Measurements from ENCODE around the gene FXYD5. TPM values are rescaled to one million over a fixed set of nuclear protein-coding genes. Genes with fewer than 3 reads are reported as not detected.
"Not testable (repeated sequence)": the region's sequence is repeated elsewhere in the genome, so short reads cannot be mapped to it uniquely, and the experiment has no call there.

Gene FXYD5
- total and polyA plus RNA-seq, 2 donors (not counting 1 experiment from before 2014, with no cell fraction given) = 19.8 to 100 TPM

DNA sequence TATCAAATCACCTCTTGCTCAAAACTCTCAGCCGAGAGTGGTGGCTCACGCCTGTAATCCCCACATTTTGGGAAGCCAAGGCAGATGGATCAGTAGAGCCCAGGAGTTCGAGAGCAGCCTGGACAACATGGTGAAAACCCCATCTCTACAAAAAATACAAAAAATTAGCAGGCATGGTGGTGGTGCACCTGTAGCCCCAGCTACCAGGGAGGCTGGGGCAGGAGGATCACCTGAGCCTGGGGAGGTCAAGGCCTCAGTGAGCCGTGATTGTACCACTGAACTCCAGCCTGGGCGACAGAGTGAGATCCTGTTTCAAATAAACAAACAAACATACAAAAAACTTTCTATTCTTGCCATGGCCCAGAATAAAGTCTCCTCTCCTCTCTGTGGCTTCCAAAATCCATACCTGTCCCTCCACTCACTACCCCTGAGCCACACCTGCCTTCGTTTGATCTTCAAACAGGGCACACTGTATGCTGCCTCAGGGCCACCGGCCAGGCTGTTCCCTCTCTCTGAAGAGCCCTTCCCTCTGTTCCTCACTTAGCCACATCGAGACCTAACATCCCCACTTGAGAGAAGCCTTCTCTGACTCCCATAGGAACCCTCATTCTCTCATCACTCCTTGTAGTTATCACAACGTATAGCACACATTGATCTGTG is 26.0 kb upstream of the FXYD5 start:
- Histone ChIP-seq H3K4me1 (ENCODE audit: control insufficient read depth, extremely low read depth, insufficient read depth, low read length) (peaks cover 8% of the 10 kb centered on the region), H3K9me3 (ENCODE audit: control insufficient read depth, insufficient read depth, low read depth, low read length) (no peaks in the 10 kb centered on the region)

DNA sequence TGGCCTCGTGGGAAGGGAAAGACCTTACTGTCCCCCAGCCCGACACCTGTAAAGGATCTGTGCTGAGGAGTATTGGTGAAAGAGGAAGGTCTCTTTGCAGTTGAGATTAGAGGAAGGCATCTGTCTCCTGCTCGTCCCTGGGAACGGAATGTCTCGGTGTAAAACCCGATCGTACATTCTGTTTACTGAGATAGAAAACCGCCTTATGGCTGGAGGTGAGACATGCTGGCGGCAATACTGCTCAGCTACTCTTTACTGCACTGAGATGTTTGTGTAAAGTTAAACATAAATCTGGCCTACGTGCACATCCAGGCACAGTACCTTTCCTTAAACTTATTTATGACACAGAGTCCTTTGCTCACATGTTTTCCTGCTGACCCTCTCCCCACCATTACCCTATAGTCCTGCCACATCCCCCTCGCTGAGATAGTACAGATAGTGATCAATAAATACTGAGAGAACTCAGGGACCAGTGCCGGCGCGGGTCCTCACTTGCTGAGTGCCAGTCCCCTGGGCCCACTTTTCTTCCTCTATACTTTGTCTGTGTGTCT is 24.7 kb upstream of the FXYD5 start:
- H3K79me2 ChIP-seq (ENCODE audit: control insufficient read depth, insufficient read depth, low read length); H3K4me2 ChIP-seq (ENCODE audit: extremely low read depth, insufficient read depth, low read length); H3K9me3 ChIP-seq (ENCODE audit: control insufficient read depth, insufficient read depth, low read depth, low read length); H3K9ac ChIP-seq (ENCODE audit: insufficient read depth, low read length); H3K36me3 ChIP-seq (ENCODE audit: control insufficient read depth, insufficient read depth, low read length); DNase-seq (ENCODE audit: low read depth in 2 of 2); H4K20me1 ChIP-seq (ENCODE audit: control insufficient read depth, extremely low read depth, insufficient read depth, low read length); H3K27ac ChIP-seq (ENCODE audit: insufficient read depth, low read length); H3K4me3 ChIP-seq (replicated peaks in 1 of 4; ENCODE audit: control extremely low read depth in 1 of 4, insufficient read depth in 1 of 4, low read depth in 3 of 4, low read length in 4 of 4); H2AFZ ChIP-seq (ENCODE audit: low read length); H3K4me1 ChIP-seq (ENCODE audit: control insufficient read depth, extremely low read depth, insufficient read depth, low read length): not testable (repeated sequence)
- H3K27me3 ChIP-seq (ENCODE audit: control insufficient read depth, insufficient read depth, low read length) = peaks cover 14% of the 10 kb centered on the region

More for the DNA sequence above, 26.0 kb upstream of the FXYD5 start:
- no peak overlapping the region for H2AFZ ChIP-seq (ENCODE audit: low read length)
- no peak overlapping the region for H3K9ac ChIP-seq (ENCODE audit: insufficient read depth, low read length)
- no peak overlapping the region for H3K4me2 ChIP-seq (ENCODE audit: extremely low read depth, insufficient read depth, low read length)
- H3K79me2 ChIP-seq (ENCODE audit: control insufficient read depth, insufficient read depth, low read length) = no peaks in the 10 kb centered on the region
- no peak overlapping the region for H3K4me3 ChIP-seq (replicated peaks in 1 of 4; ENCODE audit: control extremely low read depth in 1 of 4, insufficient read depth in 1 of 4, low read depth in 3 of 4, low read length in 4 of 4)
- DNase-seq (ENCODE audit: low read depth in 2 of 2) = no peak
- no peaks in the 10 kb centered on the region for H4K20me1 ChIP-seq (ENCODE audit: control insufficient read depth, extremely low read depth, insufficient read depth, low read length)
- peaks cover 13% of the 10 kb centered on the region for H3K27me3 ChIP-seq (ENCODE audit: control insufficient read depth, insufficient read depth, low read length)
- no peaks in the 10 kb centered on the region for H3K36me3 ChIP-seq (ENCODE audit: control insufficient read depth, insufficient read depth, low read length)
- TF ChIP-seq EZH2 (IDR thresholded peaks at IDR 0.05; ENCODE audit: low read length, missing control alignments) = no peak
- TF ChIP-seq, protein P1, sequence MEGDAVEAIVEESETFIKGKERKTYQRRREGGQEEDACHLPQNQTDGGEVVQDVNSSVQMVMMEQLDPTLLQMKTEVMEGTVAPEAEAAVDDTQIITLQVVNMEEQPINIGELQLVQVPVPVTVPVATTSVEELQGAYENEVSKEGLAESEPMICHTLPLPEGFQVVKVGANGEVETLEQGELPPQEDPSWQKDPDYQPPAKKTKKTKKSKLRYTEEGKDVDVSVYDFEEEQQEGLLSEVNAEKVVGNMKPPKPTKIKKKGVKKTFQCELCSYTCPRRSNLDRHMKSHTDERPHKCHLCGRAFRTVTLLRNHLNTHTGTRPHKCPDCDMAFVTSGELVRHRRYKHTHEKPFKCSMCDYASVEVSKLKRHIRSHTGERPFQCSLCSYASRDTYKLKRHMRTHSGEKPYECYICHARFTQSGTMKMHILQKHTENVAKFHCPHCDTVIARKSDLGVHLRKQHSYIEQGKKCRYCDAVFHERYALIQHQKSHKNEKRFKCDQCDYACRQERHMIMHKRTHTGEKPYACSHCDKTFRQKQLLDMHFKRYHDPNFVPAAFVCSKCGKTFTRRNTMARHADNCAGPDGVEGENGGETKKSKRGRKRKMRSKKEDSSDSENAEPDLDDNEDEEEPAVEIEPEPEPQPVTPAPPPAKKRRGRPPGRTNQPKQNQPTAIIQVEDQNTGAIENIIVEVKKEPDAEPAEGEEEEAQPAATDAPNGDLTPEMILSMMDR (conservative IDR thresholded peaks at IDR 0.05 in 1 of 2, IDR thresholded peaks at IDR 0.05 in 1 of 2; ENCODE audit: low read depth in 1 of 2, low read length in 2 of 2) = no peak
- H3K27ac ChIP-seq (ENCODE audit: insufficient read depth, low read length) = no peak overlapping the region

DNA sequence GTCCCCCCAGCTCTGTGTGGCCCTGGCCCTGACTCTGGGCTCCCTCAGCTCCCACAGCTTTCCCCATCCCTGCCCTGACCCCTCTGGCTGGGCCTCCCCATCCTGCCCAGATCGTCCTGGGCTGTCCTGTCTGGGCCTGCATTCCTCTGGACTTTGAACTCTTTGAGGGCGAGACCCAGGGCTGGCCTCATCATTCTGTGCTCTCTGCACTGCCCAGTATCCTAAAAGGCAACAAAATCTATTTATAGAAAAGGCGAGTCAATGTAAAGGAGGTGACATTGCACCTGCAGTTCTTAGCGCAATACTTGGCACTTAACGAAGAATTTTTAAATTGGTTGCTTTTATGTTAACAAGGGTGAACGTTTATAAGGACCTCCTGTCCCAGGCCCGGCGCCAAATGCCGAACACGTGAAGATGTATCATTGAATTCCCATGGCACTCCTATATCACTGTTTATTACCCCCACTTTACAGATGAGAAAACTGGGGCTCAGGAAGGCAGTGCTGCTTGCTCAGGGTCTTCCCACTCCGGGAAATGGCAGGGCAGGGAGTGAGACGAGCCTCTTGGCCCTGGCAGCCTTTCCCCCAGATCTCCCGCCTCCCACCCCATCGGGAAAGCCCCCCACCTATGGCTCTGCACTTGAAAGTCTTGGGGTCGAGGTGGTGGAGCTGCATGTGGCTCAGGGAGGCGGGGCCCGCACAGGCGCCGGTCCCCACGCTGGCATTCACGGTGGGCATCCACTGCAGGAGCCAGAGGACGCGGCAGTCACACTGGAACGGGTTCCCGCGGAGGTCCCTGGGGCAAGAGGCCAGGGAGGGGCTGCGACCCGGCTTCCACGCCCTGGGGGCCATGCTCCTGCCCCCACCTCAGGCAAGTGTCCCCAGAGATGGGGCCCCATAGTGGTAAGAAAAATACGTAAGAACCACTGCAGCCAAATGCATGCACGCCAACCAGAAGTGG is 23.5 kb upstream of the FXYD5 start:
- Histone ChIP-seq H4K20me1 (ENCODE audit: control insufficient read depth, extremely low read depth, insufficient read depth, low read length) (no peaks in the 10 kb centered on the region), H3K79me2 (ENCODE audit: control insufficient read depth, insufficient read depth, low read length) (no peaks in the 10 kb centered on the region), H3K27ac (ENCODE audit: insufficient read depth, low read length) (no peak overlapping the region), H2AFZ (ENCODE audit: low read length) (no peak overlapping the region), H3K9ac (ENCODE audit: insufficient read depth, low read length) (no peak overlapping the region), H3K4me3 (replicated peaks in 1 of 4; ENCODE audit: control extremely low read depth in 1 of 4, insufficient read depth in 1 of 4, low read depth in 3 of 4, low read length in 4 of 4) (no peak overlapping the region), H3K4me1 (ENCODE audit: control insufficient read depth, extremely low read depth, insufficient read depth, low read length) (peaks cover 2% of the 10 kb centered on the region), H3K36me3 (ENCODE audit: control insufficient read depth, insufficient read depth, low read length) (no peaks in the 10 kb centered on the region), H3K4me2 (ENCODE audit: extremely low read depth, insufficient read depth, low read length) (no peak overlapping the region), H3K27me3 (ENCODE audit: control insufficient read depth, insufficient read depth, low read length) (peaks cover 14% of the 10 kb centered on the region), H3K9me3 (ENCODE audit: control insufficient read depth, insufficient read depth, low read depth, low read length) (no peaks in the 10 kb centered on the region)
- TF ChIP-seq, protein P1 (conservative IDR thresholded peaks at IDR 0.05 in 1 of 2, IDR thresholded peaks at IDR 0.05 in 1 of 2; ENCODE audit: low read depth in 1 of 2, low read length in 2 of 2) = no peak
- no peak for TF ChIP-seq EZH2 (IDR thresholded peaks at IDR 0.05; ENCODE audit: low read length, missing control alignments)
- DNase-seq (ENCODE audit: low read depth in 2 of 2) = no peak

Data from fibroblast of lung (primary cell).